OCI-LY3 (cell line): ENCODE measurements around the gene TTC9.

ENCODE experiments used
- EZH2phosphoT487 ChIP-seq: fragments of 200-600 bp; shearing (Covaris generic); IDR thresholded peaks from 2 replicates; pipeline ENCODE4 v1.6.1; 2018; ENCODE audit warnings: antibody characterized with exemption, mixed run types, low read depth
- TF ChIP-seq, protein P1 (sequence below): fragments of 200-600, 300-600 bp; sonication (generic); IDR thresholded peaks from 2 replicates; pipeline ENCODE4 v1.5.1; 2014; ENCODE audit warnings: antibody characterized with exemption, low read length, low read depth

DNA sequence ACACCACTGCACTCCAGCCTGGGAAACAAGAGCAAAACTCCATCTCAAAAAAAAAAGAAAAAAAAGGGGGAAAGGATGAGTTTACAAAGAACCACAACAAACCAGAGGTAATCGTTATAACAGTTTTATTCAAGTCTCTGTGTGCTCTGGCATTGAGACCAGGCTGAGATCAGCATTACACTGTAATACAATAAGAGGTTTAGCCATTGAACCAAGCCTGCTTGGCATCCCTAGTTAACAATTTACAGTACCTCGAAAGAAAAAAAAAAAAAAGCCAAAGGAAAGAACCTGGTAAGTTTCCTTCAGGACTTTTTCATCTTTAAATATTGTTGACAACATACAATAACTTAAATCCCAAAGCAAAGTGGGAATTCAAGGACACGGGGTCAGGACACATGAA, 80.7 kb downstream of the TTC9 start:
- TF ChIP-seq, protein P1, sequence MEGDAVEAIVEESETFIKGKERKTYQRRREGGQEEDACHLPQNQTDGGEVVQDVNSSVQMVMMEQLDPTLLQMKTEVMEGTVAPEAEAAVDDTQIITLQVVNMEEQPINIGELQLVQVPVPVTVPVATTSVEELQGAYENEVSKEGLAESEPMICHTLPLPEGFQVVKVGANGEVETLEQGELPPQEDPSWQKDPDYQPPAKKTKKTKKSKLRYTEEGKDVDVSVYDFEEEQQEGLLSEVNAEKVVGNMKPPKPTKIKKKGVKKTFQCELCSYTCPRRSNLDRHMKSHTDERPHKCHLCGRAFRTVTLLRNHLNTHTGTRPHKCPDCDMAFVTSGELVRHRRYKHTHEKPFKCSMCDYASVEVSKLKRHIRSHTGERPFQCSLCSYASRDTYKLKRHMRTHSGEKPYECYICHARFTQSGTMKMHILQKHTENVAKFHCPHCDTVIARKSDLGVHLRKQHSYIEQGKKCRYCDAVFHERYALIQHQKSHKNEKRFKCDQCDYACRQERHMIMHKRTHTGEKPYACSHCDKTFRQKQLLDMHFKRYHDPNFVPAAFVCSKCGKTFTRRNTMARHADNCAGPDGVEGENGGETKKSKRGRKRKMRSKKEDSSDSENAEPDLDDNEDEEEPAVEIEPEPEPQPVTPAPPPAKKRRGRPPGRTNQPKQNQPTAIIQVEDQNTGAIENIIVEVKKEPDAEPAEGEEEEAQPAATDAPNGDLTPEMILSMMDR, result no peak
- no peak for TF ChIP-seq EZH2phosphoT487
